HPDE6-E6E7 (cell line): ENCODE results near the gene ADAM33.

Experiments used
- DNase-seq: peaks from one replicate; pipeline ENCODE4 v3.0.0; 2011; ENCODE audit warnings: missing footprints; ENCODE audit errors: extremely low spot score

The ADAM33 gene

DNA sequence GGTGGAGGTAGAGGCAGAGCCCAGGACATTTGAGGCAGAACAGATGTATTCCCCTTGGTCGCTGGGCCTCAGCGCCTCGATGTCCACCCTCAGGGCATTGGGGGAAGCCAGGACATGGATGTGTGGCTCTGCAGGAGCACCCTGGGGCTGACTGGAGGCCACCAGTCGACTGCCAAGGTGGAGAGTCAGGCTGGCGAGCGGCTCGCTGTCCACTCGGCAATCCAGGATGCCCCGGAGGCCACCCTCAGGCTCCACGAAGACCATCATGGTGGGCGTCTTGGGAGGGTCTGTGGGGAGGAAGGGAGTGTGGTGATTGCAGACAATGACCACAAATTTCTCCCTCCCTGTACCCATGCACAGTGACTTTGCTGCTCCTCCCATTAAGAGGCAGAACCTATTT, 8.2 kb upstream of the ADAM33 start:
- DNase-seq, result no peak

DNA sequence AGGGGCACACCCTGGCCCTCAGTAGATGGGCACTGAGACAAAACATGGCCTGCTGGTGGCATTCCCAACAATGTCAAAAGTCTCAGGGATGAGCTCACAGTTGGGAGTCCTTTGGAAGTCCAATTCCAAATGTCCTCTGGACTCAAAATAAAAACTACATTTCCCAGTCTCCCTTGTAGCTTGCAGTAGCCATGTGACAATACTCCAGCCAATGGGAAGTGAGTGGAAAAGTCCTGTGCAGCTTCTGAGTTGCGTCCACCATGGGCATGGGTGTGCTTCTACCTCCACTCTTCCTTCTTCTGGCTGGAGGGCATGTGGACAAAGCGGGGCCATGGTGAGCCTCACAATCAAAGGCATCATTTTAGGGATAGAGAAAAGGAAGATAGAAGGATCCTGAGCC, 5.8 kb upstream of the ADAM33 start:
- DNase-seq, result peak; percentile 50

DNA sequence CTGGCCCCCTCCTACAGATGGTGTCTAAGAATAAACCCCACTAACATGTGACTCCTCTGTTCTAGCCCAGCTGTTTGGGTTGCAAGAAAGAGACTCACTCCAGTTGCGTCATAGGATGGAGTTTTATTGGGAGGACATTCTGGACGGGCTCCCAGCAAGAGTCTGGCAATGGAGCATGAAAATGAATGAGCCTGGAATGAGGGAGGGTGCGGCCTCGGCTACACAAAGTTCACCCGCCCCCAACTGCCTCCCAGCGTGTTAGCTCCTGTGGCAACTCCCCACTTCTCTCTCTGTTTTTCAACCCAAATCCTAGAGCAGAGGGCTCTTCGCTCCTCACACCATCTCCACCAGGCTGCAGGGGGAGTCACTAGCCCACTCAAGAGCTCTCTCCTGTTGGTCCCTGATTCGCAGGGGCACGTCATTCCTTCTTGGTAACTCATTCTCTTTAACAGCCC, 5.1 kb upstream of the ADAM33 start:
- DNase-seq, result no peak

DNA sequence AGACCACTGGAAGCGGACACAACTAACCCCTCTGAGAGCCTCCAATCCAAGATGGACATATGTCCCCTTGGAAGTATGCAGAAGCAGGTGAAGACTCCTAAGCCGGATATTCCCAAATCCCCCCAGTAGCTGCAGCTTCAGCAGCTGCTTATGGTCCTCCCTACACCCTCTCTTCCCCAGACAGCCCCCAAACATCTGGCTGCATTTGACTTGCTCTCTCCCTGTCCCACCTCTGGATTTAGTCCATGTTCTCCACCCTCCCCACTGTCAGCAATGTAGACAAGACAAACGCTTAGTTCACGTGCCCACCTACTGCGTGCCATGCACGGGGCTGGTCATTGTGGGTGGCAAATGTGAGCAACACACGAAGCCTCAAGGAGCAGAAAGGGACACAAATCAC, 4.6 kb upstream of the ADAM33 start:
- no peak for DNase-seq

DNA sequence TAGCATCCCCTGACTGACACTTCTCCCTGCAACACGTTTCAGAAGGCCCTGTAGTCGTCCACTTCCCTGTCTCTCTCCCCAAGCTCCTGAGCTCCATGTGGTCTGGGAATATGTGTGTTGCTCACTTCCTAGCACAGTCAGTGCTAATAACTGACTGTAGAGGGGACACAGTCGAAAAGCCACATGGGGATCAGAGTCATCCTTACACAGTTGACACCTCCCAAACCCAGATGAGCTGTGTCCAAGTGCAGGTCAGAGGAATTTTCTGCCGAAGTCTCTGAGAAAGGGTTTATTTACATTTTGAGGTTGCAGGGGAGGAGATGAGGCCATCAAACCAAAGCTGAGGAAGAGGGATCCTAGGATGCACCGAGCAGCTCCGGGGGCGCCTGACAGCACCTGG, 3.5 kb upstream of the ADAM33 start:
- DNase-seq, result no peak

DNA sequence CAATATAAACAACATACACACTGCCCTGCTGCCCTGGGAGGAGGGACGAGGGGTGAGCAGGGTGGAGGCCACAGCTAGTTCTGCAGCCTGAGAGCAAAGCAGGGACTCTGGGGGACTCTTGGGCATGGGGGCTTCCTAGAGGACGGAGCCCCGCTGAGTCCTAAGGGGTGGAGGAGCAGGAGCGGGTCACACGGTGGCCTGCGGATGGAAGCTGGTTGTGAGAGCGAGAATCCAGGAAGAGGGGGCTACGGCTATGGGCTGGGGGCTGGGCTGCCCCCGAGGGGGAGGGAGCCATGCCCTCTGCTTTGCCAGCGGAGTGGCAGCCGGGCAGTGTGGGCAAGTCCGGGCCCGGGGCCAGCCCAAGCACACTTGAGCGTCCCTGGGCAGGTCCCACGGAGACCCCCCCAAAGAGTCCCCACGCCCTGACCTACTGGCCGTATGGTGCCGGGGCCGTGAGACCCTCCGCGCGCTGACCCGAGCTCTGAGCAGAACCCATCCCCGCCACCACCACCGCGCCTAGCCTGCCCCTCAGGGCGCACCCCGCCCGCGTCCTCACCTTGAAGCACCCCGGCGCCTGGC, 369 bp downstream of the ADAM33 start:
- no peak for DNase-seq

DNA sequence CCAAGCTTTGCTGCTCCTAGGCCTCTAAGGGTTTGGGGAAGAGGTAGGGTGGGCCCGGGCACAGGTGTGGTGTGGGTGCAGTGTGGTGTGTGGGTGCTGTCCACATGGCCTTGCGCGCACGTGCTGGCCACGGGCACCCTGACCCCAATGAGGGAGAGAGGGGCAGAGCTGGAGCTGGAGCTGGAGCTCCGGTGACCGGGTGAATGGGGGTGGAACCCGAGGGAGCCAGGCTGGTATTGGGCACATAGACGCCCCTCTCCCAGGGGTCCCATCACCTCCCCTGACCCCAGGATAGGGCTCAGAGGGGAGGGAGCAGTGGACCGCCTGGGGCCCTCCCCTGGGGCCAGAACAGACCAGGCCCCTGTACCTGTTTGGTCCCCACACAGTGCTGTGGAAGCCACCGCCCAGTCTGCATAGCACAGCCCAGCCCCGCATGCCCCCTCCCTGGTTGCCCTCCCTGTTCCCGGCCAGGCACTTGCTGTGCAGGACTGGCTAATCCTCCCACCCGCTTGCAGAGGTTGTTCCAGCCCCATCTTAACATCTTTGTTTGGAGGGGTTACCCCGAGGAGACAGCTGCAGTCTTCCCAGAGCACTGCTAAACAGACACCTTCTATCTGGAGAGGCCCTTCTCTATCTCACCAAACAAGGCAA, 984 bp downstream of the ADAM33 start:
- no peak for DNase-seq

DNA sequence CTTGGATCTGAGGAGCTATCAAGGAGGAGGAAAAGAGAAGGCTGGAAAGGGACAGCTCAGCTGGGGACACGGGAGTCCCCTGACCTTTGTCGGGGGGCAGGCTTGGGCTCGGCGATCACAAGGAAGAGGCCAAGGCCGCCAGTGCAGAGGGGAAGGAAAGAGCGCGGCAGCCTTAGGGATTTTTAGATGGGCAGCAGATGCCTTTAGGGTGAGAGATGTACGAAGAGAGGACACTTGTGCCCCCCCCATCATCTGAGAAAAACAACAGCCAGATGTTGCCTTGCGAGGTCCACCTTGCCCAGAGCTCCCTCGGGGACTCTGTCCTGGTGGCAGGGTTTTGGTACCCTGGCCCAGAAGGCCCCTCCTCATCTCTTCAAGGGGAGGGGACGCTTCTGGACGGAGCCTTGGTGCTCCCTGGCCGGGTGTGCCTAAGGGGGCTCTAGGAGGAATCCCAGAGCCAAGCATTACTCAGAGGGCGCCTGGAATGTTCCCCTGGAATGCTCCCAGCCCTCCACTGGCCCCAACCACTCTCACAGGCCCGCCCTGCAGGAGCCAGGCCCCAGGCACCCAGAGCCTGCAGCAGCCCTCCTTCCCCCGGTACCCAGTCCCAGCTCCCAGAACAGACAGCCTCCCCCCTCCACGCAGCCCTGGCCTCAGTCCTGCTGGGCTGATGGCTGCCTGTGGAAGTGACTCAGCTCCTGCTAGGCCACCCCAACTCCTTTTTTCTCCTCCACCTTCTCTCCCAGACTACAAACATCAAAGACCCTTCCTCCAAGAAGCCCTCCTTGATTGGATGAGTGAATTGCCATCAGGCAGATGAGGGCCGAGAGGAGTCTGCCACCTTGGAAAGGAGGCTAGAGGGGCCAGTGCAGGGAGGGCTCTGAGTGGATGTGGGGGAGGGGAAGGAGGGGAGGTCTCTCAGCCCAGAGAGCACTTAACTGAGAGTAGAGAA, 1.8 kb downstream of the ADAM33 start:
- DNase-seq, result no peak

DNA sequence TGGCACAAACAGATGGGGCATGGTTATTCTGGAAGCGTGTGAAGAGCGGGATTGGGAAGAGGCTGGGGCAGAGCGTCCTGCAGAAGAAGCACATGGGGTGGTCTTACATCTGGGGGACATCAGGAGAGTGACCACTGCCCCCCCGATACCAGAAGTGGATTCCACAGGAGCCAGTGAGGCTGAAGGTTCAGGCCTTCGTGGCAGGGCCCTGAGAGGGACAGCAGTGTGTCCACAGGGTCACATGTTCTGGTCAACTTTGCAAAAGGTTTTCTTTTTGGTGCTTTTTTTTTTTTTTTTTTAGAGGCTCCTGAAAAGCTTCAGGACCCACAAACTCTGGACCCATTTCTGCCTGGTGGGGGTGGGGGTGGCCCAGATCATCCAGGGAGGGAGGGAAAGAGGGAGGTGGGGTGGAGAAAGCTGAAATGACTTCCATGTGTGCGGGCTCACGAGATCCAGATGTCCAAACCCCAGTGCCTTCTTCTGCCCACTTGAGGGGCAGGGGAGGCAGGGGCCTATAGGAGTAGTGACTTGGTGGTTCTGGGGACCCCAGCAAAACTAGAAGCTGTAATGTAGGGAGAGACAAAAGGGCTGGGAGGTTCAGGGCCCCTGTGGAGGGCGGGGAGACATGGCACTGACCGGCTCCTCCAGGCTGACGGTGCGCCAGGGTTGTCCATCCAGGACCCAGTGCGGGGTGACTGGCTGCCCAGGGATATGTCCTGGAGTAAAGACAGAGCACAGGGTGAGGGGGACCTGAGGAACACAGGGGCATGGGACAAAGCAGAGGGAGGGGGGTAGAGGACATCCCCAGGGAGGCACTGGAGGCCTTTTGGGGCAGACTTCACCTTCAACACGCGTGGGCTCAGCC, 2.7 kb downstream of the ADAM33 start:
- DNase-seq, result no peak

DNA sequence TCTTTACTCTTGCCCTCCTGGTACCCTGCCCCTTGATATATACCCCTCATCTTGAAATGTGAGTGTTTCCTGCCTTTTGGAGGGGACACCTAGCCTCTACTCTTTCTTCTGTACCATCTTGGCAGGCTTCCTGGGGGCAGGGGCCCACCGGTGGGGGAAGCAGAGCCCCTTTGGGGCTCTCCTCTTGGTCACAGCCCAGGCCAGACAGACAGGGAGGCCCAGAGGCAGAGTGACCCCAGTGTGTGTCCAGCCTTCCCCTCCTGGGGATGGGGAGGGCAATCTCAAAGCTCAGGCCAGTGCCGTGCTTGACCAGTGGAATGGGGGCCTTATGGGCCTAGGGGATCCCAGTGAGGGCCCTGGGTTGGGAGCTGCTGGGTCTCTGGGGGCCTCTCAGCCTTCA, 3.6 kb downstream of the ADAM33 start:
- DNase-seq, result no peak

DNA sequence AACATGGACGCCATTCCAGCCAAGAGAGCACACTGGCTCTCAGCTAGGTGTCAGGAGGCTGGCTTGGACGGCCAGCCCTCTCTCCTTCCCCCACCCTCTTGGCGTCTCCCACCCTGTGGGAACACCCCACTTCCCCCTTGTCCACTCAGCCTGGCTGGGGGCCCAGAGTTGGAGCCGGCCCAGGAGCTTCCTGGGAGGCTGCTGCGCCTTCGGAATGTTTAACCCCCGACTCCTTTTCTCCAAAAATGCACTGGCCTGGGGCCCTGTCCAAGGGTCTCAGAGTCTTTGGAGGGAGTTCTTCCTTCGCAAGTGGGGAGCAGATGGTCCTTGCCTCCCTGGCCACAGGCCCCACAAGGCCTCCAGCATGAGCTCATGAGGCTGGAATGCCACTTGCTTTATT, 4.1 kb downstream of the ADAM33 start:
- DNase-seq, result no peak

DNA sequence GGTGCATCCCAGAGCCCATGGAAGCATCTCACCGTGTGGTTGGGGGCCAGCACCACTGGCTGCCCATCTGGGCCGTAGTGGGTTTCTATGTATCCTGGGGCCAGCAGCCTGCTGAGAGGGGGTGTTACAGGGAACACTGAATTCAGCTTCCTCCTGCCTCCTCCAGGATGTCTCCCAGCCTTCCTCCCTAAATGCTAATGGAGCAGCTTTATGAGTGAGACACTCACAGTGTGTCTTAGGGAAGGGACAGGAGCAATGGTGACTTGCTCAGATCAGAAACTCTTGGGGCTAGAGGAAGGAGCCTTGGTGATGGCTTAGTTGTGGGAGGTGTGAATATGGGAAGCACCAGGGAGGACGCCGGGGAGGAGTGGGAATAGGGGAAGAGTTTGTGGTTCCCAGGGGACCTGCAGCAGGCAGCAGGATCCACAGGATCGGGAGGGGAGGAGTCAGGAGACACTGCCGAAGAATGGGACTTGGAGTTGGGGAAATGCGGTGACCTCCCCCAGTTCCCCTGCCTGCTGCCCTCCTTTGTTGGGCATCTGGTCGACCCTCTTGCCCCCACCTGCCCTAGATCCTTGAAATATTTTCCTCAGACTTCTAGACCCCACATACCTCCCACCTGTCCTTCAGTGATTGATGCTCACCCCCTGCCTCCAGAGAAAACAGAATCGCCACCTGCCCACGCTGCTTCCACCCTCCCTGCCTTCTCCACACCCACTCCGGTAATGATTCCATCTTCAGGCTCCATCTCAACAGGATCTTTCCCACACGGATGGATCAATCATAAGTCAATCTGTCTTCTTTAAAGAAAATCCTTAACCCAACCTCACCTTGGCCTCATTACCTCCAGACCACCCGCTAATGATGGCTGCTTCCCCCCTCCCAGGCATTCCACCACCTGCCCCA, 6.6 kb downstream of the ADAM33 start:
- no peak for DNase-seq

DNA sequence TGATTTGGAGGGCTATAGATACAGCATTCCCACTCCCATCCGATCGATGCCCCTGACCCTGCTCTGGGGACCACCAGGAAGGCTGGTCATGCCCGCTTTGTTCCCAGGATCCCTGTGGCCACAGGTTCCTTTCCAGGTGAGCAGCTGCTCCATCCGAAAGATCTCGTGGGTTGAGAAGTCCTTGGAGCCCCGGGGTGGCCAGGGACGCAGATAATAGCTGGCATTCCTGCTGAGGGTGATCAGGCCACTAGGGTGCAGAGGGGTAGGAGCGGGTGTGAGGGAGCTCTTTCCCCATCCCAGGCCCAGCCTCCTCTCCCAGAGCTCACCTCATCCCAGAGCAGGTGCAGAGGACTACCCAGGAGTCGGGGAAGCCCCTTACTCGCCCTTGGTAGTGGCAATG, 7.4 kb downstream of the ADAM33 start:
- no peak for DNase-seq

DNA sequence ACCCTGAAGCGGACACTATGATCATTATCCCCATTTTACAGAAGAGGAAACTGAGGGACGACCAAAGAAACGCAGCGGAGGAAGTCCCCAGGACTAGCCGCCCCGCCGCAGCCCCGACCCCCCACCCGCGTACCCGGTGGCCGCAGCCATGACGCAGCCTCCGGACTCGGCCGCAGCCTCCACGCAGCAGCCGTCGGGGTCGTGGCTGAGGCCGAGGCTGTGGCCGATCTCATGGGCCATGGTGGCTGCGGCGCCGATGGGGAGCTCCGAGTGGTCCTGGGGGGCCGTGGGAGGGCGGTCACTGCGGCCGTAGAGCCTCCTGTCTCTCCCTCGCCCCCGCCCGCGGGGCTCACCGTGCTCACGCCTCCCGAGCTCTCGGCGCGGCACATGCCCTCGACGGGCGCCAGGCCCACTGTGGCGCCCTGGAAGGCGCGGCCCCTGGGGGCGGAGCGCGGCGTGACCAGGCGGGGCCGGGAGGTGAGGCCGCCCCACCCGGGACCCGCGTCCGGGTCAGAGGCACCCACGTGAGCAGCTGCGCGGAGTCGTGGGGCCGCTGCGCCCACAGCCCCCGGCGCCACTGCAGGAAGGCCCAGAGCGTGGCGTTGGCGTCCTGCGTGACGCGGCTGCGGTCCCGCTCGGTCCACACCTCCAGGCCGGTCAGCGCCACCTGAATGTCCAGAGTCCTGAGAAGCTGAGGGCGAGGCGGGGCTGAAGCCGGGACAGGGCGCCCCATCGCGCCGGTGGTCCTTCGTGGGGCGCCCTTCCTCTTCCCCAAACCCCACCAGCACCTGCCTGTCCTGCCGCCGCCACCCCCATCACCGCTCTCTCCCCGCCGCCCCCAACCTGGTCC, 8.4 kb downstream of the ADAM33 start:
- DNase-seq, result no peak

DNA sequence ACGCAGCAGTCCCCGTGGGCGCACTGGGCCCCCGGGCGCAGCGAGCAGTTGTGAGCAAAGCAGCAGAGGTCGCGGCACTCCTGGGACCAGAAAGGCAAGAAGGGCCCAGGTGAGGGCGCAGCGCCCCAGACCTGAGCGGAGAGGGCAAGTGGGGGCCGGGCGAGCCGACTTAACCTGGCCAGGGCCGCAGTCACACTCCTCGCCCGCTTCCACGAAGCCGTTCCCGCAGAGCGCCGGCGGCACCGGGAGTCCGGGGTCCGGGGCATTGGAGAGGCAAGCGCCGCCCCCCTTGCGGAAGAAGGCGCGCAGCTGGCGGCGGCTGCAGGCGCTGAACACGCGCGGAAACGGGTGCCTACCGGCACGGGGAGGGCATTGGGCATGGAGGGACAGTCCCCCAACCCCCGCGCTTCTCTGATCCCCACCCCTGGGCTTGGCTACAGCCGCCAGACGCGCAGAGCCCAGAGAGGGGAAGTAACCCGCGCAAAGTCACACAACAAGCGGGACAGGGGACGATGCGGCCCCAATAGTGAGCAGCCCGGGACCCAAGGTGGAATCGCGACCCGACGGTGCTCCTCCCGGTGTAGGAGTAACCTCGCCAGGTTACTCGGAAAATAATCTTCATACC, 9.2 kb downstream of the ADAM33 start:
- no peak for DNase-seq

DNA sequence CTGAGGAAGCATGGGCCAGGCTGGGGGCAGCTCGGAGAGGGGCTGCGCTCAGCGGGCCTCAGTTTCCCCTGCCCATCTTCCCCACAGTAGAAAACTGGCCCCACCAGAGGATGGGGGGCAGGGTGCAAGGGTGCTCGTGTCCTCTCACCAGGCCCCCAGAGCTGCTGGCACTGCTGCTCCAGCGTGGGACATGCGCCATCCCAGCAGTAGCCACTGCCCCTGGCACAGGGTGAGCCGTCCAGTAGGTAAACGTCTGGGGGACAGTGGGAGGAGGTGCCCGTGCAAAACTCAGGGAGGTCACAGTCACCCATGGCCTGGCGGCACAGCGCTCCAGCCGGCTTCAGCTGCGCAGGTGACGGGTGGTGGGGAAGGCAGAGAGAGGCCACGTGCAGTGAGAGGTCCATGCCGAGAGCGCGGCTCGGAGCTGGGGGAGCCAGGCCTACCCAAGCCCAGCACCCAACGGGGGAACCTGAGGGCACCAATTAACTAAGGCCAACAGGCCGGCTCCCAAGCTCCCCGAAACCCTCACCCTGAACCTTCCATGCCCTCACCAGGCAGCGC, 9.7 kb downstream of the ADAM33 start:
- DNase-seq, result no peak

DNA sequence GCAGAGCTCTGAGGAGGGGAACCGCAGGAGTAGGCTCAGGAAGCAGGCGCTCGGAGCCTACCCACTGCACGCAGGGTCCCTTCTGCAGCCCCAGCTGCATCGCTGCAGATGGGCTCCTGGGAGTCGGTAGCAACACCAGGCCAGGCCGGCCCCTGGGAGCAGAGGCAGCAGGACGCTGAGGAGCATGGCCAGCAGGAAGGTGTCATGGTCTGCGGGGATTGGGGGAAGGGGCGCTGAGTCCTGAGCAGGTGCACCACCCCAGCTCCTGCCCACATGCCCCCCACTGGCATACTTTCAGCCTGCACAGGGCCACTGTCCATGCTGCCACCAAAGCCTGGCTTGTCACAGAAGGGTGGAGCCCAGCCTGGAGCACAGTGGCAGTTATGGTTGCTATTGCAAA, 10.9 kb downstream of the ADAM33 start:
- no peak for DNase-seq

DNA sequence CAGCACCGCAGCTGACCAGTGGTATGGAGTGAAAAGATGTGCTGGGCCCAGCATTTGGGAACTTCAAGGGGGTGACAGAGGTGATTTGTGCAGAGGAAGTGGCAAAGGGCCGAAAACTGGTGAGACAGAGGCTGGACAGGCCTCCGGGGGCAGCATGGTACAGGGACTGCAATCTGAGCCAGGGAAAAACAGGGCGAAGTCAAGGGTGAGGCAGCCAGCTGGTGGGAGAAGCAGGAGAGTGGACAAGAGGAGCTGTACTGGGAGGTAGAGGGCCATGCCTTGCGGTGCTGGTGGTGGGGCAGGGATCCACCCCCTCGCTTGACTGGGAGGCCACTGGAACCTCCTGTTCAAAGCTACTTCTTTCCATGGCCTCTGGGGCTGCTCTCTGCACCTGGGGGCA, 11.3 kb downstream of the ADAM33 start:
- DNase-seq, result no peak

DNA sequence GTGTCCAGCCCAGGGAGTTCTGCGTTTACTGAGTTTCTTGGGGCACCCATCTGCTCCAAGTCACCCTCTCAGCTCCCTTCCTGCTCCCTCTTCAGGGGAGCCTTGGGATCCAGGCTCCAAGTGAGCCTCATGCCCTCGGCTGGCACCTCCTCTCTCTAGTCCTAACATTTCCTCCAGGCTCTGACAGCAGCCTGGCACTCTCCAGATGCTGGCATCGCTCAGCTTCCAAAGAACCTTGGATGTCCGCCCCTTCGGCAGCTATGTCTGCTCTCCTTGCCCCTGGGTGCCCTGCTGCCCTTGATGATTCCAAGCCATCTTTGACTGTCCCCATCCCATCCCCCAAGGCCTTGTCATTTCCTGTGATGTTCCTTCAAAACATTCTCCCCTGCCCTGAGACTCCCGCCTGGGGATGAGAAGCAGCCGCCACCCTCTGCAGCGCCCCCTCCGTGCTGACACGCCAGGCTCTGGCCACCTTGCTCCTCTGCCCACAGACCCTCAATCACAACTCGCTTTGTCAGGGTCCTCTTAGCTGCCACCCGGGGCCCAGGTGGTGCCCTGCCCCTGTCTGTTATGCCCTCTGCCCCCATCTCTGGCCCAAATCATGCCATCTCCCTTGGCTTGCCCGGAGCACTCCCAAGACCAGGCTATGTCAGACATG, 12.0 kb downstream of the ADAM33 start:
- DNase-seq, result no peak
